ENCODE results near the gene SLC24A1. TPM values are rescaled to one million over a fixed set of nuclear protein-coding genes. Genes with fewer than 3 reads are reported as not detected.

Gene SLC24A1
- total and polyA plus RNA-seq, 12 donors, result 3.3 to 15.8 (median 8.9) TPM

- DNase-seq, result no peak
- Histone ChIP-seq H3K27me3 (no peaks in the 10 kb centered on the region), H3K4me3 (no peak overlapping the region), H3K4me1 (replicated peaks in 1 of 2) (peaks cover 0 to 11% of the 10 kb centered on the region in 2 donors), H3K9me3 (replicated peaks in 1 of 3) (no peaks in the 10 kb centered on the region), H3K27ac (no peak overlapping the region), H3K36me3 (replicated peaks in 1 of 2) (peaks cover 0 to 61% of the 10 kb centered on the region in 2 donors)
- no peak for TF ChIP-seq CTCF (IDR thresholded peaks at IDR 0.05)
- WGBS, 4 donors, result 93 to 96% (median 95%) methylated on average over 5 of the region's 5 CpGs
- intact Hi-C loops (cut with DNase I), result no loop called here
Measured at GRCh38 chr15:65599677-65600076, 22.1 kb upstream of the SLC24A1 start.

- no peak overlapping the region for H3K27ac ChIP-seq
- H3K4me3 ChIP-seq, result no peak overlapping the region
- TF ChIP-seq CTCF (IDR thresholded peaks at IDR 0.05) (no peak), POLR2A (IDR thresholded peaks at IDR 0.05) (no peak)
- DNase-seq, result no peak
- H3K36me3 ChIP-seq (replicated peaks in 1 of 2), result peaks cover 0 to 41% of the 10 kb centered on the region in 2 donors
- H3K9me3 ChIP-seq (replicated peaks in 1 of 3), result no peaks in the 10 kb centered on the region
- peaks cover 0 to 11% of the 10 kb centered on the region in 2 donors for H3K4me1 ChIP-seq (replicated peaks in 1 of 2)
- H3K27me3 ChIP-seq, result no peaks in the 10 kb centered on the region
- intact Hi-C loops (cut with DNase I), result no loop called here
- WGBS, 4 donors, result 79 to 87% (median 81%) methylated on average over 2 of the region's 2 CpGs
Measured at GRCh38 chr15:65603134-65603533, 18.6 kb upstream of the SLC24A1 start.

GRCh38 chr15:65603559-65603958 lies 18.2 kb upstream of the SLC24A1 start:
- Histone ChIP-seq H3K4me3 (no peak overlapping the region), H3K27me3 (no peaks in the 10 kb centered on the region), H3K9me3 (replicated peaks in 1 of 3) (no peaks in the 10 kb centered on the region), H3K4me1 (replicated peaks in 1 of 2) (peaks cover 0 to 11% of the 10 kb centered on the region in 2 donors), H3K36me3 (replicated peaks in 1 of 2) (peaks cover 0 to 37% of the 10 kb centered on the region in 2 donors), H3K27ac (no peak overlapping the region)
- intact Hi-C loops (cut with DNase I), result no loop called here
- 97 to 100% (median 99%) methylated on average over 1 of the region's 1 CpG for WGBS, 4 donors
- no peak for DNase-seq
- no peak for TF ChIP-seq POLR2A (IDR thresholded peaks at IDR 0.05)
- no peak for TF ChIP-seq CTCF (IDR thresholded peaks at IDR 0.05)

GRCh38 chr15:65610871-65611718 lies 10.6 kb upstream of the SLC24A1 start, which contains the start of gene INTS14:
TSS of gene INTS14 (minus strand) at chr15:65611131. CDS start at chr15:65607380, 3,751 bp downstream.
- intact Hi-C loops (cut with DNase I), result no loop called here
- peak; percentile 97 to 99 (median 98) for DNase-seq
- no peaks in the 10 kb centered on the region for H3K27me3 ChIP-seq
- TF ChIP-seq CTCF (IDR thresholded peaks at IDR 0.05) (peak; percentile 36 to 79 (median 52)), POLR2A (IDR thresholded peaks at IDR 0.05) (peak; percentile 59 to 83)
- H3K36me3 ChIP-seq (replicated peaks in 1 of 2), result no peaks in the 10 kb centered on the region
- H3K27ac ChIP-seq, result peak within 1 kb of the TSS; percentile 71 to 97 (median 94)
- peak within 1 kb of the TSS; percentile 66 to 75 (median 72) for H3K4me3 ChIP-seq
- 0 to 1% (median 1%) methylated on average over 33 to 64 of the region's 64 CpGs for WGBS, 4 donors
- H3K9me3 ChIP-seq (replicated peaks in 1 of 3), result no peaks in the 10 kb centered on the region
- peaks cover 14 to 32% of the 10 kb centered on the region in 2 donors for H3K4me1 ChIP-seq (replicated peaks in 1 of 2)

Measured in adrenal gland (tissue), 12 donors.